GM18519 (cell line): ENCODE measurements around the gene TEX47.

Experiments
- ATAC-seq: cut with Tn5 transposase; IDR thresholded peaks from one replicate; pipeline ENCODE4 v1.9.1; 2021; ENCODE audit warnings: mild to moderate bottlenecking, moderate library complexity; ENCODE audit not compliant: unreplicated experiment, low FRiP score

TEX47 gene

GRCh38 chr7:88795553-88795952, at the start of gene TEX47:
Gene TEX47, minus strand, starts transcription at chr7:88795737. Its CDS starts 795 bp downstream, at chr7:88794942.
- ATAC-seq: no peak

GRCh38 chr7:88845091-88845490, 49.6 kb upstream of the TEX47 start:
- ATAC-seq: no peak

GRCh38 chr7:88842201-88842600, 46.7 kb upstream of the TEX47 start:
- ATAC-seq: no peak

- peak; percentile 91 for ATAC-seq
Measured at GRCh38 chr7:88835147-88835728, 39.7 kb upstream of the TEX47 start.

GRCh38 chr7:88826222-88826621, 30.7 kb upstream of the TEX47 start:
- ATAC-seq: no peak

- no peak for ATAC-seq
Measured at GRCh38 chr7:88818552-88818951, 23.0 kb upstream of the TEX47 start.

- ATAC-seq: no peak
Measured at GRCh38 chr7:88806280-88807037, 10.9 kb upstream of the TEX47 start.

GRCh38 chr7:88801046-88801445, 5.5 kb upstream of the TEX47 start:
- ATAC-seq: no peak

- ATAC-seq: no peak
Measured at GRCh38 chr7:88792361-88792760, 3.2 kb downstream of the TEX47 start.

GRCh38 chr7:88791891-88792290, 3.6 kb downstream of the TEX47 start:
- no peak for ATAC-seq

- peak; percentile 48 for ATAC-seq
Measured at GRCh38 chr7:88789480-88790064, 6.0 kb downstream of the TEX47 start.

- ATAC-seq: no peak
Measured at GRCh38 chr7:88787777-88788176, 7.8 kb downstream of the TEX47 start.

GRCh38 chr7:88775838-88776237, 19.7 kb downstream of the TEX47 start:
- ATAC-seq: no peak

- no peak for ATAC-seq
Measured at GRCh38 chr7:88772776-88773175, 22.8 kb downstream of the TEX47 start.

- peak; percentile 69 for ATAC-seq
Measured at GRCh38 chr7:88771417-88771816, 24.1 kb downstream of the TEX47 start.

GRCh38 chr7:88761779-88762178, 33.8 kb downstream of the TEX47 start:
- ATAC-seq: no peak

- ATAC-seq: no peak
Measured at GRCh38 chr7:88760136-88760515, 35.4 kb downstream of the TEX47 start.

- ATAC-seq: no peak
Measured at GRCh38 chr7:88759230-88760135, 36.1 kb downstream of the TEX47 start, which contains the start of gene ZNF804B. Gene ZNF804B, plus strand, starts transcription at chr7:88759700. Its CDS starts 277 bp downstream, at chr7:88759977.

- ATAC-seq: no peak
Measured at GRCh38 chr7:88758381-88759229, 36.9 kb downstream of the TEX47 start.

GRCh38 chr7:88757371-88757770, 38.2 kb downstream of the TEX47 start:
- ATAC-seq: no peak
